Measurements from ENCODE around the gene PPRC1. TPM values are rescaled to one million over a fixed set of nuclear protein-coding genes. Genes with fewer than 3 reads are reported as not detected.
A peak's percentile ranks its signal among the peaks of the same experiment; 100 is the strongest.
"Not testable (repeated sequence)": the region's sequence is repeated elsewhere in the genome, so short reads cannot be mapped to it uniquely, and the experiment has no call there.

PPRC1 gene
- total and polyA plus RNA-seq, 2 donors (not counting 3 experiments of a cell fraction or from before 2014, with no cell fraction given) = 27.0 to 49.9 TPM

- Histone ChIP-seq H4K20me1 (replicated peaks; ENCODE audit: control insufficient read depth, extremely low read depth, insufficient read depth, low read length) (no peaks in the 10 kb centered on the region), H3K79me2 (ENCODE audit: control insufficient read depth, insufficient read depth, low read length) (no peaks in the 10 kb centered on the region), H3K9me1 (replicated peaks; ENCODE audit: control insufficient read depth, extremely low read depth, insufficient read depth, low read length) (no peaks in the 10 kb centered on the region), H3K27me3 (ENCODE audit: control insufficient read depth in 2 of 2, insufficient read depth in 2 of 2, low read length in 2 of 2) (peaks cover 3% of the 10 kb centered on the region in 2 experiments), H3K4me2 (ENCODE audit: insufficient read depth, low read length) (no peak overlapping the region), H2AFZ (ENCODE audit: low read depth, low read length) (no peak overlapping the region), H3K4me1 (ENCODE audit: control insufficient read depth, extremely low read depth, insufficient read depth, low read length) (no peaks in the 10 kb centered on the region), H3K4me3 (replicated peaks in 1 of 3; ENCODE audit: insufficient read depth in 1 of 3, low read depth in 1 of 3, low read length in 3 of 3) (no peak overlapping the region), H3K36me3 (ENCODE audit: control insufficient read depth in 2 of 2, extremely low read depth in 1 of 2, insufficient read depth in 2 of 2, low read length in 2 of 2) (no peaks in the 10 kb centered on the region), H3K27ac (ENCODE audit: insufficient read depth, low read depth, low read length) (no peak overlapping the region), H3K9me3 (replicated peaks; ENCODE audit: control insufficient read depth, insufficient read depth, low read length) (no peaks in the 10 kb centered on the region), H3K9ac (replicated peaks; ENCODE audit: extremely low read depth, insufficient read depth, low read length) (no peak overlapping the region)
- no TSS peak for BruUV-seq (replicated peaks)
- no peak for DNase-seq (ENCODE audit: low read depth, low spot score)
- intact Hi-C loops (cut with micrococcal nuclease) (no loop called here), dilution Hi-C loops (cut with MboI; ENCODE audit: extremely low pct_ligation_motif_present, low sequenced_read_pairs) (no loop called here)
- FAIRE-seq = no peak
- no peak for TF ChIP-seq POLR2A (IDR thresholded peaks at IDR 0.05; ENCODE audit: low read depth, low read length)
- no peak for TF ChIP-seq JUN (IDR thresholded peaks at IDR 0.05; ENCODE audit: borderline replicate concordance, insufficient read depth, insufficient read length, low read depth)
- TF ChIP-seq EZH2 (IDR thresholded peaks at IDR 0.05; ENCODE audit: borderline replicate concordance, low read depth, low read length, severe bottlenecking) = no peak
- no peak for TF ChIP-seq MYC (IDR thresholded peaks at IDR 0.05; ENCODE audit: low read depth, low read length)
- TF ChIP-seq FOS (IDR thresholded peaks at IDR 0.05; ENCODE audit: borderline replicate concordance, insufficient read depth, low read length) = no peak
- ChIA-PET POLR2A (no interaction called here), CTCF (interaction anchor here (0.9 to 1.3 kb wide), 3 partner anchors 19 to 164 kb away, joined by 3 to 4 read pairs (median 3); no protein-coding TSS in a partner anchor)
Measured at GRCh38 chr10:102188298-102188940, 55.6 kb downstream of the PPRC1 start.

- H2AFZ ChIP-seq (ENCODE audit: low read depth, low read length); POLR2A ChIA-PET; H3K27me3 ChIP-seq (ENCODE audit: control insufficient read depth in 2 of 2, insufficient read depth in 2 of 2, low read length in 2 of 2); H3K4me2 ChIP-seq (ENCODE audit: insufficient read depth, low read length); H3K36me3 ChIP-seq (ENCODE audit: control insufficient read depth in 2 of 2, extremely low read depth in 1 of 2, insufficient read depth in 2 of 2, low read length in 2 of 2); DNase-seq (ENCODE audit: low read depth, low spot score); H3K9me1 ChIP-seq (replicated peaks; ENCODE audit: control insufficient read depth, extremely low read depth, insufficient read depth, low read length); dilution Hi-C loops (cut with MboI; ENCODE audit: extremely low pct_ligation_motif_present, low sequenced_read_pairs); H3K4me1 ChIP-seq (ENCODE audit: control insufficient read depth, extremely low read depth, insufficient read depth, low read length); H3K4me3 ChIP-seq (replicated peaks in 1 of 3; ENCODE audit: insufficient read depth in 1 of 3, low read depth in 1 of 3, low read length in 3 of 3); BruUV-seq (replicated peaks); H3K9me3 ChIP-seq (replicated peaks; ENCODE audit: control insufficient read depth, insufficient read depth, low read length); H4K20me1 ChIP-seq (replicated peaks; ENCODE audit: control insufficient read depth, extremely low read depth, insufficient read depth, low read length); H3K9ac ChIP-seq (replicated peaks; ENCODE audit: extremely low read depth, insufficient read depth, low read length); H3K27ac ChIP-seq (ENCODE audit: insufficient read depth, low read depth, low read length); H3K79me2 ChIP-seq (ENCODE audit: control insufficient read depth, insufficient read depth, low read length); intact Hi-C loops (cut with micrococcal nuclease): not testable (repeated sequence)
- FAIRE-seq = peak; percentile 35
- CTCF ChIA-PET = interaction anchor here (0.7 to 1.8 kb wide), 4 partner anchors 12 to 163 kb away, joined by 3 to 6 read pairs (median 3); no protein-coding TSS in a partner anchor
Measured at GRCh38 chr10:102188941-102189898, 56.4 kb downstream of the PPRC1 start.

Measured in endothelial cell of umbilical vein (primary cell).